GM18858 (cell line): ENCODE data around the gene UFD1.

Experiments used
- ATAC-seq: cut with Tn5 transposase; IDR thresholded peaks from one replicate; pipeline ENCODE4 v1.9.1; 2021; ENCODE audit not compliant: unreplicated experiment

UFD1 gene

DNA sequence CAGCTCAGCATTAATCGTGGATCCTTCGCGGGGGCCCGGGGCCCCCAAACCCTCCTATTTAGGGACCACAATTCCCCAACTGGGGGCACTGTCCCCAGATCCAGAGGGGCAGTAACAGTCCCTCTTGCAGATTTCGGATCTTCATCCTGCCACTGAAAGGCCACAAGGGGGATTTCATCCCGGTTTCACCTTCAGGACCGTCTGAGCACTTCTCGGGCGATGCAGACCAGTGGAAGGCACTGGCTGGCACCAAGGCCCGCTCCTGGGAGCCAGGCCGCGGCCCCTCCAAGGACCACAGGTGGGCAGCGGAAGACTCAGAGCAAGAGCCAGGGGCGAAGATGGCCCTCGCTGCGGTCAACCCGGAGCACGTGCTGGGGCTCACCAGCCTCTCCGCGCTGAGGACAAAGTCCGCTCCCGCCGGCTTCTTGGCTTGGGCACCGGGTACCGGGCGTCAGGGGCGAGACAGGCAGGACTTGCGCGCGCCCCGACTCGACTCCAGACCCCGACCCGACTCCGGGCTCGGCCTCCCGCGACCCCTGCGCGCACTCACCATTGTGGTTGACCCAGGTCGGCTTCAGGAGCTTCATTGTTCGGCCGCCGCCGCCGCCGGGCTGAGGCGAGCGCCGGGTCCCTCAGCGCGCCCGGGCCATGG is 48.0 kb downstream of the UFD1 start:
- no peak for ATAC-seq

- no peak for ATAC-seq
Measured at GRCh38 chr22:19429950-19430889, 48.8 kb downstream of the UFD1 start.

DNA sequence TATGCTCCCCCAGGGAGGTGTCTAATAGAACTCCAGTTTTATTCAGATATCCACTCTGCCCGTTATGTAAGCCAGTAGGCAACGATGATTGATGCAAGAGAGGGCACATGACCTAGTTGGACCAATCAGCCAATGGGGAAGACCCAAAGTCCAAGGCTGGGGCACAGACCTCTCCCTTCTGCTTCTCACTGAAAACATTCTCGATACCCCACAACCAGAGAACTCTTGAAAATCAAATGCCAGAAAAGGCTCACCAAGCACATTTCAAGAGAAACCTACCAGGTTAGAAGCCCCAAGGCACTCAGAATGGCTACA is 54.9 kb downstream of the UFD1 start:
- ATAC-seq: no peak

- ATAC-seq: no peak
Measured at GRCh38 chr22:19422440-19423301, 56.3 kb downstream of the UFD1 start.

DNA sequence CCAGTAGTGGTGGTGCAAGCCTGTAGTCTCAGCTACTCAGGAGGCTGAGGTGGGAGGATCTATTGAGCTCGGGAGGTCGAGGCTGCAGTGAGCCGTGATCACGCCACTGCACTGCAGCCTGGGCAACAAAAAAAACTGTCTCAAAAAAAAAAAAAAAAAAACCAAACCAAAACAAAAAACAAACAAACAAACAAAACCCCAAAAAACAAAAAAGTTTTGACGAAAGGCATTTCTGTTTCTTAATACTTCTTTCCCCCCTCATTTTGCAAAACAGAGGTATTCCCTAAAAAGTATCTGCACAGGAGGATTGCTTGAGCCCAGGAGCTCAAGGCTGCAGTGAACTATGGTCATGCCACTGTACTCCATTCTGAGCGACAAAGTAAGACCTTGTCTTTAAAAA is 58.7 kb downstream of the UFD1 start:
- no peak for ATAC-seq

- ATAC-seq: peak; percentile 53
Measured at GRCh38 chr22:19419464-19420178, 59.4 kb downstream of the UFD1 start.

DNA sequence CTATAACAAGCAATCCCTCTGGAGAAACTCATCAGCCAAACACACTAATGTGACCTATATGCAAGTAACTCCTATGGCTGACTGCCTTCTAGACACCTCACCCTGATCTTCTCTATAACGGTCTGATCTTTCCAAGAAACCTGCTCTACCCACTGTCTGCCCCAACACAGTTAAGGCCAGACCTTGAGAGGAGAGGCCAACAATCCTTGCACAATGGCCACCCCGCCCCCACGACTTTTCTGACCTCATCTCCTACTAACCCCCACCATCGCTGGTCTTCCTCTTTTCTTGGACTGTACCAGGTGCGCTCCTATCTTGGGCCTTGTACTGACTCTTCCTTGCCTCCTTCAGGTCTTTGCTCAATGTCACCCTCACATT is 59.9 kb downstream of the UFD1 start:
- ATAC-seq: no peak

- no peak for ATAC-seq
Measured at GRCh38 chr22:19412923-19413322, 66.1 kb downstream of the UFD1 start.

DNA sequence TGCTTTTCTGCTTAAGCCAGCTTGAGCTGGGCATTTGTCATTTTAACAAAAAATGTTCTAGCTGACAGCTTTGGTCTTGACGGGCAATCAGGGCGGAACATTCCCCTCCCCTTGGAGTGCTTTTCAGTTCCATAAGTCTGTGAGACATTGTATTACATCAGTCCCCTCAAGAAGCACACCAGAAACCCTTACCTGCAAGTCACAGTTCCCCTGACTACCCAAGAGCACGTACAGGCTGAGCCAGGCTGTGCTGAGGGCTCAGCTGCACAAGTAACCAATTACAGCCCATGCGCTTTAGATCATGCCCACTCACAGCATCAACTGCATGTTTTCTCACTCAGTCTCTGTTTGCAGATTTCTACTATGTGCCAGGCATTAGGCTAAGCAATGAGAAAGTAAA is 66.5 kb downstream of the UFD1 start:
- no peak for ATAC-seq

DNA sequence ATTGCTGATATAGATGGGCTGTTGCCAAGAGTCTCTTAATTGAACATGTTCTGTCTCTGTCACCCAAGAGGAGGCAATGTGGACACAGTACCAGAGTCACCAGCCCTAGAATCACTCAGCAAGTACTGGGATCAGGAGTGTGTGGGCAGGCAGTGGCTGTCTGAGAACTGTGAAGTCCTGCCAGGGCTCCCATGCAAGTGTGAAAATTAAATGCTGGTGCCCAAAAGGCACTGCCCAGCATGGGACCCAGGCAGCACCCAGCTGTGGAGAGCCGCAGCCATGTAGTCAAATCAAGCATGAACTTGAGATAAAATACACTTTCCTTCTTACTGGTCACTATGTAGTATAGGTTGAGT is 67.3 kb downstream of the UFD1 start:
- ATAC-seq: no peak

GRCh38 chr22:19410941-19411689 is 67.9 kb downstream of the UFD1 start:
- ATAC-seq: no peak

DNA sequence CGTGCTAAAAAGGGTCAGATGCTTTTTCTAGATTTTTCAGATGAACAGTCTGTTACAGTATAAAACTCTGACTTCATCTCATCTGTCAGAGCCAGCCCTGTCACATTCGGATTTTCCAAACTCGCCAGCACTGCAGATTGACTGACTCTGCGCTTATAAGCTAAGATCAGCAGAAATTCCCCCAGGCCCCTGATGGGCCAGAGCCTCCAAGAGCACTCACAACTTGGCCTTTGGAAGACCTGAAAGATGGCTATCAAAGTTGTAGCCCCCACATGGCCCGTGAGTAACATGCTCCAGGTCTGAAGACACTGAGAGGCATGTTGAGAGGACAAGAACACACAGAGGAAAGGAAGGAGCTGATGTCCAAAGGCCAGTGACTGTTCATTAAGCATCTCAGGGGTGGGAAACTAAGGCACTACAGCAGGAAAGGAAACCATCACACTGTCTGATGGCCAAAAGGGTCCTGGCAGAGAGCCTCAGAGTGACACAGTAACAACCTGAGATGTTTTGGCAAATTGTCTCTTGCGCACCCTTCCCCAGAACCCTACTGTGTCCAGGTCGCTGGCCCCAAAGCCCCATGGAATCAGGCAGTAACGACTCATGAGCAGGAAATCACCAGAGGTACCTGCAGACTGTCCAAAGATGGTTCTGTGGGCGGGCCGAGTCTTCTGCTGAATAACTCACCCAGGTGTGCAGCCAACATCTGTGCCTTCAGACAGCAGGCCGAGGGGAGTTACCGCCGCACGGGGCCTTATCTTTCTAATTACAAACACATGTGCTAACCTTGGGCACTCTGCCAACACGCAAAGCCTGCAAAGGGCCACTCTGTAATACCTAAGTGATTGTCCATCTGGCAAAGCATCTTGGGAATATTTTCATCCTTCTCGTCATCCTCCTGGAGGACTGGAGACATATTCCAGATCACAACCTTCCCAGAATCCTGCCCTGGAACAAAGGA is 71.1 kb downstream of the UFD1 start:
- no peak for ATAC-seq

- no peak for ATAC-seq
Measured at GRCh38 chr22:19406846-19407245, 72.1 kb downstream of the UFD1 start.

DNA sequence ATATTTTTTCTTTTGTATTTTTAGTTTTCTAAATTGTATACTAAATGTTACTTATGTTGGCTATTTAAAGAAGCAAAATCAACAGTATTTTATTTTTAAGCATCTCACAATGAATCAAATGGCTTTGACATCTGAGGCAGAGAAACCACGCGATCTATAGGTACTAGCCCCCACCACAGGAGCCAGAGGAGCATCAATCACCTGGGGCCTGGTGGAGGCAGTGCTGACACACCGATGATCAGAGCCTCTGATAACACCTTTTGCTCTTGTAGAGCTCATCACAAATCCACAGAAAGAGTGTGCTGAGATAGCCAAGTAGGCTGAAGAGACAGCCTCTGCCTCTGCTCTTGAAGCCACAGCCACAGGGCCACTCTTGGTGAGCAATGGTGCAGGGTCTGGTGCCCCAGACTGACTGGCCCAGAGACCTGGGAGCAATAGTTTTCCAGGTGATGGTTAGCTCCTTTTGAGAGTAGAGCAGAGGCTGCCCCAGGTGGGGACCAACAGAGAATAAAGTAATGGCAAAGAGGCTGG is 72.6 kb downstream of the UFD1 start:
- ATAC-seq: no peak

GRCh38 chr22:19405652-19406051 is 73.3 kb downstream of the UFD1 start:
- ATAC-seq: no peak

DNA sequence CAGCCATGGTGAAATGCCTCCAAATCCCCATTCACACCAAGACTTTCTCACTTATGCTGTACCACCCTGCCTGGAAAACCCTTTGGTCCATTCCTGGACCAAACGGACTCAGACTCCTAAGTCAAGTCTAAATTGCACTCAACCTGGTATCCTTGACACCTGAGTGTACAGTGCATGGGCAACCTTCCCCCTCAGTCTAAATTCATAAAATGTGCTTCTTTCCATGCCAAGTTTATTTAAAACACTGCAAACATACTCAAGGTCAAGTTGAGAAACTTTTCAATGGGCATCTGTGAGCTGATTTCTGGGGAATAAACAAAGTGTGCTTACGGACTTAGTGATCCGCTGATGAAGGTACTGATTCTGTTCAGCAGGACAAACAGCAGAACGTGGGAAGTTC is 73.9 kb downstream of the UFD1 start:
- ATAC-seq: no peak

- no peak for ATAC-seq
Measured at GRCh38 chr22:19404676-19405075, 74.3 kb downstream of the UFD1 start.

DNA sequence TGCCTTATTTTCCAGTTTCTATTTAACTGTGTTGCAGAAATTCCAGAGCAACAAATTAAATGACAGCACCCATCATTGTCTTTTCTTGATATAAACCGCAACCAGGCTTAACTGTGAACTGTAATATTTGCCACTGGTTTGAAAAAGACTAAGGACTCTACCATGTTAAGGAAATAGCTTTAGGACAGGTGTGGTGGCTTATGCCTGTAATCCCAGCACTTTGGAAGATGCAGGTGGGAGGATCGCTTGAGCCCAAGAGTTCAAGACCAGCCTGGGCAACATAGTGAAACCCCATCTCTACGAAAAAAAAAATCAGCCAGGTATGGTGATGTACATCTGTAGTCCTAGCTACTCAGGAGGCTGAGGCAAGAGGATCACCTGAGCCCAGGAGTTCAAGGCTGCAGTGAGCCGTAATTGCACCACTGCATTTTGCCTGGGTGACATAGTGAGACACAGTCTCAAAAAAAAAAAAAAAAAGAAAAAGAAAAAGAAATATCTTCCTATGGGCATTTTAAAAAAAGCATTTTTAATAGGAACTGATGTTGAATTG is 76.3 kb downstream of the UFD1 start:
- no peak for ATAC-seq

DNA sequence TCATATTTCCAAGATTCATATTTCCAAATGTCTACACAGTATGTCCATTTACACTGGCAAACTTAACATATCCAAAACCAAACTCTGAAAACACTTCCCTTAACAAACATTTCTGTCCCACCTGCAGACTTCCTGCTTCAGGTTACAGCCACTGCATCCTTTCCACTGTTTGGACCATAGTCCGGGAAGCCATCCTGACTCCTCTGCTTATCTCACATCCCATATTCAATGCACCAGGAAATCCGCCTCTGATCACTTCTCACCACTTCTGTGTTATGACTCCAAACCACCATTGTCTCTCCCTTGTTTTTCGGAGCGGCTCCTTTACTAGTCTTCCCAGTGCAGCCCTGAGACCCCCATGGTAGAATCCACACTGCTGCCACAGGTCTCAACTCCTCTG is 77.5 kb downstream of the UFD1 start:
- ATAC-seq: no peak
